ENCODE measurements around the gene DESI1. TPM values are rescaled to one million over a fixed set of nuclear protein-coding genes. Genes with fewer than 3 reads are reported as not detected.

The DESI1 gene
- total and polyA plus RNA-seq, 3 donors from 2014 or later: 45.3 to 103 (median 62.6) TPM

GRCh38 chr22:41557401-41558240, 63.2 kb downstream of the DESI1 start:
- no peaks in the 10 kb centered on the region for H3K27me3 ChIP-seq
- TF ChIP-seq CTCF (IDR thresholded peaks at IDR 0.05): no peak
- no peaks in the 10 kb centered on the region for H3K9me3 ChIP-seq
- H3K4me3 ChIP-seq: no peak overlapping the region
- H3K36me3 ChIP-seq (ENCODE audit: low read depth, missing control alignments): no peaks in the 10 kb centered on the region
- peak overlapping the region in 1 of 2 donors; percentile 72 for H3K27ac ChIP-seq
- peak; percentile 90 for DNase-seq
- intact Hi-C loops (cut with DNase I; ENCODE audit: low total_unique reads): no loop called here
- peaks cover 40% of the 10 kb centered on the region for H3K4me1 ChIP-seq
- 47 to 57% methylated on average over 18 to 19 of the region's 19 CpGs for WGBS, 2 donors

DNA sequence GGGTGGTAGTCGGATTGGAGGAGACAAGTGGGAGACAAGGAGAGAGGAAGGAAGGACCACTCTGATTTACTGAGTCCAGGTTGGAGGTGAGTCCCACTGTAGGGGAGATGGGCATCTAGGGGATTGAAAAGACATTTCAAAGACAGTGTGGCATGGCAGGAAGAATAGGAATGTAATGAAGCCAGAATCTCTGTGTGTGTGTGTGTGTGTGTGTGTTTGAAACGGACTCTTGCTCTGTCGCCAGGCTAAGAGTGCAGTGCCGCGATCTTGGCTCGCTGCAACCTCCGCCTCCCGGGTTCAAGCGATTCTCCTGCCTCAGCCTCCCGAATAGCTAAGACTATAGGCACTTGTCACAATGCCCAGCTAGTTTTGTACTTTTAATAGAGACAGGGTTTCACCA, 64.3 kb downstream of the DESI1 start:
- no peak for DNase-seq
- H3K36me3 ChIP-seq (ENCODE audit: low read depth, missing control alignments): no peaks in the 10 kb centered on the region
- WGBS, 2 donors: 81 to 92% methylated on average over 10 of the region's 10 CpGs
- H3K4me1 ChIP-seq: peaks cover 37% of the 10 kb centered on the region
- H3K9me3 ChIP-seq: no peaks in the 10 kb centered on the region
- H3K4me3 ChIP-seq: no peak overlapping the region
- no peak overlapping the region for H3K27ac ChIP-seq
- H3K27me3 ChIP-seq: no peaks in the 10 kb centered on the region
- intact Hi-C loops (cut with DNase I; ENCODE audit: low total_unique reads): no loop called here
- no peak for TF ChIP-seq CTCF (IDR thresholded peaks at IDR 0.05)
- TF ChIP-seq POLR2A (IDR thresholded peaks at IDR 0.05): no peak

- no peak overlapping the region for H3K4me3 ChIP-seq
- H3K36me3 ChIP-seq (ENCODE audit: low read depth, missing control alignments): no peaks in the 10 kb centered on the region
- H3K9me3 ChIP-seq: no peaks in the 10 kb centered on the region
- DNase-seq: peak; percentile 75
- H3K27ac ChIP-seq: no peak overlapping the region
- TF ChIP-seq POLR2A (IDR thresholded peaks at IDR 0.05): no peak
- TF ChIP-seq CTCF (IDR thresholded peaks at IDR 0.05): no peak
- intact Hi-C loops (cut with DNase I; ENCODE audit: low total_unique reads): no loop called here
- no peaks in the 10 kb centered on the region for H3K27me3 ChIP-seq
- WGBS, 2 donors: 53 to 78% methylated on average over 4 to 7 of the region's 7 CpGs
- peaks cover 33% of the 10 kb centered on the region for H3K4me1 ChIP-seq
Observed at GRCh38 chr22:41555325-41555982, 65.4 kb downstream of the DESI1 start.

GRCh38 chr22:41551877-41552582, 68.8 kb downstream of the DESI1 start:
- Histone ChIP-seq H3K27me3 (no peaks in the 10 kb centered on the region), H3K9me3 (no peaks in the 10 kb centered on the region), H3K4me1 (peaks cover 12% of the 10 kb centered on the region), H3K36me3 (ENCODE audit: low read depth, missing control alignments) (no peaks in the 10 kb centered on the region), H3K27ac (no peak overlapping the region), H3K4me3 (no peak overlapping the region)
- intact Hi-C loops (cut with DNase I; ENCODE audit: low total_unique reads): no loop called here
- TF ChIP-seq POLR2A (IDR thresholded peaks at IDR 0.05): no peak
- TF ChIP-seq CTCF (IDR thresholded peaks at IDR 0.05): no peak
- WGBS, 2 donors: 71 to 73% methylated on average over 10 of the region's 11 CpGs
- DNase-seq: no peak
